Stimulated activated naive CD8-positive, alpha-beta T cell treated with anti-CD3 and anti-CD28 coated beads, Interleukin-15, amount 100 ng/mL, for 72 hours (primary cell): ENCODE results near the gene CUTC.
A peak's percentile ranks its signal among the peaks of the same experiment; 100 is the strongest.
"Not testable (repeated sequence)": the region's sequence is repeated elsewhere in the genome, so short reads cannot be mapped to it uniquely, and the experiment has no call there.

ENCODE experiments used
- ATAC-seq: fragments of 150-1000 bp; cut with Tn5 transposase; 2 replicates; pipeline ENCODE4 v1.10.0; 2021; ENCODE audit warnings: mild to moderate bottlenecking, moderate library complexity
- DNase-seq, 2 donors: peaks; one replicate each; pipeline ENCODE4 v3.0.0; 2021 to 2022
- H3K27ac Mint-ChIP-seq, 2 donors: one replicate each; pipeline ENCODE4 v1.8.0; 2022; ENCODE audit warnings: mild to moderate bottlenecking in 2 of 2, mixed read lengths in 2 of 2, moderate library complexity in 2 of 2
- H3K27me3 Mint-ChIP-seq: one replicate; pipeline ENCODE4 v1.8.0; 2022; ENCODE audit warnings: mixed read lengths
- H3K4me1 Mint-ChIP-seq: one replicate; pipeline ENCODE4 v1.8.0; 2022; ENCODE audit warnings: mild to moderate bottlenecking, mixed read lengths
- H3K4me3 Mint-ChIP-seq, 2 donors: one replicate each; pipeline ENCODE4 v1.8.0; 2022; ENCODE audit warnings: mild to moderate bottlenecking in 2 of 2, mixed read lengths in 2 of 2, moderate library complexity in 1 of 2
- H3K9me3 Mint-ChIP-seq, 2 donors: one replicate each; pipeline ENCODE4 v1.8.0; 2022; ENCODE audit warnings: mixed read lengths in 2 of 2

CUTC gene

GRCh38 chr10:99731306-99732032 lies 565 bp upstream of the CUTC start:
- DNase-seq, result no peak
- H3K4me1 Mint-ChIP-seq, result peaks cover 37% of the 10 kb centered on the region
- ATAC-seq, result no peak
- no peaks in the 10 kb centered on the region for H3K9me3 Mint-ChIP-seq
- no peaks in the 10 kb centered on the region for H3K27me3 Mint-ChIP-seq
- peak overlapping the region; percentile 99 to 100 for H3K4me3 Mint-ChIP-seq
- H3K27ac Mint-ChIP-seq, result peak overlapping the region; percentile 100

- DNase-seq, result no peak
- Mint-ChIP-seq H3K4me1 (peaks cover 37% of the 10 kb centered on the region), H3K27me3 (no peaks in the 10 kb centered on the region), H3K27ac (no peak overlapping the region), H3K9me3 (no peaks in the 10 kb centered on the region), H3K4me3 (peak overlapping the region; percentile 99 to 100)
- no peak for ATAC-seq
Measured at GRCh38 chr10:99733366-99733765, 1.3 kb downstream of the CUTC start.

- not testable (repeated sequence) for H3K9me3 Mint-ChIP-seq, ATAC-seq, H3K27ac Mint-ChIP-seq, DNase-seq, H3K27me3 Mint-ChIP-seq
- Mint-ChIP-seq H3K4me3 (peak overlapping the region in 1 of 2 donors; percentile 41), H3K4me1 (peaks cover 37% of the 10 kb centered on the region)
Measured at GRCh38 chr10:99734111-99734510, 2.1 kb downstream of the CUTC start.

DNA sequence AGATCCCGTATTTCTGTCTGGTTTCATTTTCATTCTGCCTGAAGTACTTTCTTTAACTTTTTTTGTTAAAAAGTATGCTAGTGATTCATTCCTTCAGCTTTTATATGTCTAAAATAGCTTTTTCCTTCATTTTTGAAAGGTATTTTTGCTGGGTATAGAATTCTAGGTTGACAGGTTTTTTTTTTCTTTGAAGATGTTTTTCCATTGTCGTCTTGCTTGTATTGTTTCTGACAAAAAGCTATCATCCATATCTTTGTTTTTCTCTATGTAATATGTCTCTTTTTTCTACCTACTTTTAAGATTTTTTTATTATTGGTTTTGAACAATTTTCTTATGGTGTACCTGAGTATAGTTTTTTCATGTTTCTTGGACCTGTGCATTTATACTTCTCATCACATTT lies 8.2 kb downstream of the CUTC start:
- no peak for DNase-seq
- Mint-ChIP-seq H3K9me3 (peaks cover 5 to 12% of the 10 kb centered on the region in 2 donors), H3K4me1 (peaks cover 15% of the 10 kb centered on the region), H3K27me3 (no peaks in the 10 kb centered on the region), H3K27ac (no peak overlapping the region), H3K4me3 (no peak overlapping the region)
- no peak for ATAC-seq

DNA sequence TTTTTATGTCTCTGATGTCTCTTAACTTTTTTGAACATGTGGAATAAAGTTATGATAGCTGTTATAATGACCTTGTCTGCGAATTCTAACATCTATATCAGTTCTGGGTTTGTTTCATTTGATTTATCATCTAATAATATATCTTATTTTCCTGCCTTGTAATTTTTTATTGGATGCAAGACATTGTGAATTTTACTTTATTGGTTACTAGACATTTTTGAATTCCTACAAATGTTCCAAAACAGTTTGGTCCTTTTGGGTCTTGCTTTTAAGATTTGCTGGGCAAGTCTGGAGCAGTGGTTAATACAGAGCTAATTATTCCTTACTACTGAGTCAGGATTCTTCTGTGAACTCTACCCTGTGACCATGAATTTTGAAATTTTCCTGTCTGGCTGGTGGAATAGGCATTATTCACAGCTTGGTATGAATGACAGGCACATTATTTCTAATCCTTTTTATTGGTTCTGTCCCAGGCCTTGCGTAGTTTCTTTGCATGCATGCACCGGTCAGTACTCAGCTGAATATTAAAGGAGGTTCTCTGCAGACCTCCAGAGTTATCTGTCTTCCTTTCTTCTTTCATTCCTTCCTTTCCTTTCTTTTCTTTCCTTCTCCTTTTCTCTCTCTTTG lies 9.0 kb downstream of the CUTC start:
- Mint-ChIP-seq H3K27me3 (no peaks in the 10 kb centered on the region), H3K27ac (no peak overlapping the region), H3K4me1 (peaks cover 14% of the 10 kb centered on the region), H3K9me3 (peaks cover 5 to 12% of the 10 kb centered on the region in 2 donors), H3K4me3 (no peak overlapping the region)
- ATAC-seq (no peak), DNase-seq (no peak)

DNA sequence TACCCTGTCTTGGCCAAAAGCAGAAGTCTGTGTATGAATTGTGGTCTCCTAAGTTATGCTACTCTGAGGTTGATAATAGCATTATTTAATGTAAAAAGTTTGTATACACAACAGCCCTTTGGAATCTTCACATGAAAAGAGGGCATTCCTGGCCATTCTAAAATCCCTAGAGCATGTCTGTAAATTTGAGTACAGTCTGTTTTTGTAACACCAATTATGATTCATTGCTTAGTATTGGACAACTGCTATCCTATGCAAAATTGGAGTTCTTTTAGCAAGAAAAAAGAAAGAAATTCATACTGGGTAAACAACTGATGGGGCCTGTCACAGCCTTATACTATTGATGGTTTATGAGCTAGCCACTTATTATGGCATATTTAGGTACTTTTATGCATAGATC lies 10.2 kb downstream of the CUTC start:
- Mint-ChIP-seq H3K27me3 (no peaks in the 10 kb centered on the region), H3K4me1 (peaks cover 14% of the 10 kb centered on the region), H3K4me3 (no peak overlapping the region), H3K9me3 (peaks cover 5 to 12% of the 10 kb centered on the region in 2 donors), H3K27ac (no peak overlapping the region)
- DNase-seq (no peak), ATAC-seq (no peak)

DNA sequence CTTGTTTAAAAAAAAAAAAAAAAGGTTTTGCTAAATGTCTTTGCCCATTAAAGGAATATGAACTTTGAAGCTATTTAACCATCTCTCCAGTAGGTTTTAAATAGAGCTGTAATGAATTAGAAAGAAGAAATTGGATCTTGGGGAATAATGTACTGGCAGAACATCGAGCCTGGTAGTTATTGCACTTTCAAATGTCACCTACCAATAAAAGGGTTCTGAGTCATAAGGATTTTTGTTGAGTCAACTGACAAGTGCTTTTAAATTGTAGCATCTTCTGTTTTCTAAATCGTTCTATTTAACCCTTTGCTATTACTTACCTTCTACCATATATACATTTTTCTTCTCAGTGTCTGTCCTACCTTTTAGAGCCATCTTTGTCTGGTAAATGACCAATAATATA lies 10.7 kb downstream of the CUTC start:
- no peak for ATAC-seq
- Mint-ChIP-seq H3K27me3 (no peaks in the 10 kb centered on the region), H3K27ac (no peak overlapping the region)

DNA sequence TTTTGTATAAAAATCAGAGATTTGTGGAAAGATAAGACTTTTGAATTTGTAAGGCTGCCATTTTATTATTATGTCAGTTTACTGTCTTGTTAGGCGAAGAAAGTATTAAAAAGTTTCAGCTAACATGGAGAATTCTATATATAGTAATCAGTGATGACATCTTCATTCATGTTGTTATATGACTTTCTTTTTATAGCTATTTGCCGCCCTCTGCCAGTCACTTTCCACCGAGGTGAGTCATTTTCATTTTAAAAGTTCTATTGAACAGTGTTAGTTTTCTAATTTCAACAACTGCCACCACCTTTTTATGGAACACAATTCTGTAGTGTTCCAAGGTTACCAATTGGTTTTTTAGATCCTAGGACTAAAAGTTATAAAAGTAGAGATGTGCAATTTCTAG lies 11.8 kb downstream of the CUTC start:
- Mint-ChIP-seq H3K4me3 (no peak overlapping the region), H3K27me3 (no peaks in the 10 kb centered on the region), H3K4me1 (peaks cover 19% of the 10 kb centered on the region), H3K27ac (no peak overlapping the region), H3K9me3 (peaks cover 5 to 12% of the 10 kb centered on the region in 2 donors)
- ATAC-seq, result no peak
- DNase-seq, result no peak

More for the DNA sequence above, 10.7 kb downstream of the CUTC start:
- Mint-ChIP-seq H3K4me3 (no peak overlapping the region), H3K9me3 (peaks cover 5 to 12% of the 10 kb centered on the region in 2 donors), H3K4me1 (peaks cover 14% of the 10 kb centered on the region)
- no peak for DNase-seq

DNA sequence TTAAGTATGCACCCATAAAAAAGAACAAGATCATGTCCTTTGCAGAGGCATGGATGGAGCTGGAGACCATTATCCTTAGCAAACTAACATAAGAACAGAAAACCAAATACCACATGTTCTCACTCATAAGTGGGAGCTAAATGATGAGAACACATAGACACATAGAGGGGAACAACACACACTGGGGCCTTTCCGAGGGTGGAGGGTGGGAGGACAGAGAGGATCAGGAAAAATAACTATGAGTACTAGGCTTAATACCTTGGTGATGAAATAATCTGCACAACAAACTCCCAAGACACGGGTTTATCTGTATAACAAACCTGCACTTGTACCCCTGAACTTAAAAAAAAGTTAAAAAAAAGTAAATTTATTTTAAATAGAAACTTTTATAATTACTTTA lies 14.1 kb downstream of the CUTC start:
- not testable (repeated sequence) for H3K9me3 Mint-ChIP-seq, DNase-seq, H3K27ac Mint-ChIP-seq, H3K4me3 Mint-ChIP-seq, H3K27me3 Mint-ChIP-seq, ATAC-seq
- H3K4me1 Mint-ChIP-seq, result peaks cover 21% of the 10 kb centered on the region

DNA sequence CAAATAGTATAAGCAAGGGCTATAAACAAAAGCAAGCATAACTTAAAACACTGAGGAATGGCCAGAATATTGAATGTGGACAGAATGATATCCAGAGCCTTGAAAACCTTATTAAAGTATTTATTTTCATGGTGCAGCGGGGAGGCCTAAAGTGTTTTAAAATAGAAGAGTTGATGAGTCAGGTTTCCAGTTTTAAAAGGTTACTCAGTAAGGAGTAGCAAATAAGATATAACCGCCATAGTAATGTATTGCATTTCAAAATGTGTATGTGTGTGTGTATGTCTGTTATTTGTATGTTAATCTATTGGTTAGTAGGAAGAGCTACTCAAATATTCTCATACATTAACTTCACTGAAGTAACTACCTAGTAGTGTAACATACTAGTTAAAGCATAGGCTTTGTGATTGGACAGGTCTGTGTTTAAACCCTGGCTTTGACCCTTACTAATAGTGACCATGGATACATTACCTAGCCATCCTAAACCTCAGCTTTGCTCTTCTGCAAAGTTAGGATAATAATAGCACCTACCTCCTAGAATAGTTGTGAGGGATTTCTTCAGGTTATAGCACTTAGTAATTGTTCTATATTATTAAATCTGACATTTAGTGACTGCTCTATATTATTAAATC lies 16.9 kb downstream of the CUTC start:
- ATAC-seq (no peak), DNase-seq (no peak)
- no peaks in the 10 kb centered on the region for H3K27me3 Mint-ChIP-seq
- H3K27ac Mint-ChIP-seq, result no peak overlapping the region
- no peaks in the 10 kb centered on the region for H3K9me3 Mint-ChIP-seq
- no peak overlapping the region for H3K4me3 Mint-ChIP-seq
- peaks cover 7% of the 10 kb centered on the region for H3K4me1 Mint-ChIP-seq

DNA sequence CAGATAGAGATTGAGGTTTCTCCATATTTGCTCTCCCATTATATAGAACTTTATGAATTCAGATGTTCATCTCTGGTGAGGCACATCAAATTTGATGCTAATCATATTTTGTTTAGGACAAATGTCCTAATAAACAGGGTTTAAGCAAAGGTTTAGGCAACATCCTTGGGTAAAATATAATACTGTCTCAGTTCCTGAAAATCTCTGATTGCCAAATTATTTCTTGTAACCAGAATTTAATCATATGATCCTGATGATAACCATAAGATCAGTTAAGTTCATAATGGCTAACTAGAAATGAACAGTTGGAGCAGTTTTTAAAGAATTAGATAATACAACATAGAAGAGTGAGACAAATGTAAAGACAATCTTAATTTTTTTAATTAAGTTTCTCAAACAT lies 18.6 kb downstream of the CUTC start:
- Mint-ChIP-seq H3K4me3 (no peak overlapping the region), H3K27ac (no peak overlapping the region), H3K27me3 (no peaks in the 10 kb centered on the region), H3K4me1 (peaks cover 7% of the 10 kb centered on the region), H3K9me3 (no peaks in the 10 kb centered on the region)
- no peak for ATAC-seq
- no peak for DNase-seq

- Mint-ChIP-seq H3K4me1 (no peaks in the 10 kb centered on the region), H3K27me3 (no peaks in the 10 kb centered on the region), H3K4me3 (no peak overlapping the region), H3K27ac (no peak overlapping the region), H3K9me3 (no peaks in the 10 kb centered on the region)
- DNase-seq, result no peak
- no peak for ATAC-seq
Measured at GRCh38 chr10:99754670-99755069, 22.6 kb downstream of the CUTC start.

DNA sequence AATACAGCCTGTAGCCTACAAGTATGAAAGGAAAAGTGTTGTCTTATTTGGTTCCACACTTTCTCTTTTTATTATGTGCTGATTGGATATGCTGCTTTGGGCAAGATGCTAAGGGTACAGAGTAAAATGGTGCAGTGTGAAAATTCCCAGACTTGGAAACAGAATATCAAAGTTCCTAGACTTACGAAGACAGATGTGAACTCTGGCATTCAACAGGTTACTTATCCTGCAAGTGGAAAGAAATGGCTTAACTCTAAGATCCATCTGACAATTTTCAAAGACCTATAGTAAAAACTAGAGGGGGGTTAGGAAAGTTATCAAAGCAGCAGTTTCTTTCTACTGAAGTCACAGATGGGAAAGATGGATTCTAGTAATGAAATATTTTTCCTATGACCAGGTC lies 24.1 kb downstream of the CUTC start:
- no peaks in the 10 kb centered on the region for H3K27me3 Mint-ChIP-seq
- H3K4me3 Mint-ChIP-seq, result no peak overlapping the region
- no peaks in the 10 kb centered on the region for H3K9me3 Mint-ChIP-seq
- no peak for ATAC-seq
- no peaks in the 10 kb centered on the region for H3K4me1 Mint-ChIP-seq
- DNase-seq, result no peak
- H3K27ac Mint-ChIP-seq, result no peak overlapping the region

DNA sequence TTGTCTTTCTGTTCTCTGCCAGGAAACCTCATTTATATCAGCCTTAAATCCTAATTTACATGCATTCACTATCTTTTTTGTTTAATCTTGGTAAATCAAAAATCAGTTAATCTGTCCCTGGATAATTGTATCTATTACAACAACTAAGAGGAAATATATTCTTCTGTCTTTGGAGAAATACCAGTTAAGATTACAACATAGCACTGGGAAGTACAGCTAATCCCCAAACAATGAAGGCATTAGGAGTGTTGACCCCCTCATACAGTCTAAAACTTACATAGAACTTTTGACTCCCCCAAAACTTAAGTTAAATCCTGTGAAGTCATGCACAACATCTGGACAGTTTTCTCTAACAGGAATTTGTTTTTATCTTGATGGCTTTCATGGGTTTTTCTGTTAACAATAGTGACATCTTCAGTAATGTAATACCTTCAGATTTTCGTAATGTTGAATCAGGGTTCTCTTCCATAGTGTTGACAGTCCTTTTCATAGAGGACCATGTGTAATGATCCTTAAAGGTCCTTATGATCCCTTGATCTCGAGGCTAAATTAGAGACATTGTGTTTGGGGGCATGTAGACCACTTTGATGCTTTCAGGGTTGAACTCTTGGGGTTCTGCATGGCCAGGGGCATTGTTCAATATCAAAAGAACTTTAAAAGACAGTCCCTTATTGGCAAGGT lies 26.3 kb downstream of the CUTC start:
- Mint-ChIP-seq H3K27me3 (no peaks in the 10 kb centered on the region), H3K9me3 (no peaks in the 10 kb centered on the region), H3K4me1 (no peaks in the 10 kb centered on the region), H3K4me3 (no peak overlapping the region), H3K27ac (no peak overlapping the region)
- ATAC-seq (no peak), DNase-seq (no peak)

GRCh38 chr10:99760321-99760720 lies 28.3 kb downstream of the CUTC start:
- Mint-ChIP-seq H3K27me3 (no peaks in the 10 kb centered on the region), H3K4me3 (no peak overlapping the region), H3K4me1 (no peaks in the 10 kb centered on the region), H3K9me3 (no peaks in the 10 kb centered on the region), H3K27ac (no peak overlapping the region)
- DNase-seq, result no peak
- no peak for ATAC-seq

- Mint-ChIP-seq H3K27ac (no peak overlapping the region), H3K9me3 (no peaks in the 10 kb centered on the region), H3K4me1 (no peaks in the 10 kb centered on the region), H3K27me3 (no peaks in the 10 kb centered on the region), H3K4me3 (no peak overlapping the region)
- DNase-seq, result no peak
- ATAC-seq, result no peak
Measured at GRCh38 chr10:99761365-99761764, 29.3 kb downstream of the CUTC start.
